Neural cell (in vitro differentiated cells): ENCODE data around the gene SPATA31D4.

Experiments used
- CTCF ChIP-seq: fragments of 450-650 bp; IDR thresholded peaks from 2 replicates; pipeline ENCODE4 v1.5.1; 2014; ENCODE audit warnings: antibody characterized with exemption, mild to moderate bottlenecking, moderate library complexity; ENCODE audit not compliant: poor library complexity, severe bottlenecking
- EP300 ChIP-seq: fragments of 450-650 bp; conservative IDR thresholded peaks from 2 replicates; pipeline ENCODE4 v1.6.1; 2014; ENCODE audit warnings: antibody characterized with exemption, mild to moderate bottlenecking, moderate library complexity; ENCODE audit not compliant: poor library complexity, severe bottlenecking
- EZH2 ChIP-seq: fragments of 200-600, 300-800 bp; shearing (Covaris generic), sonication (generic); IDR thresholded peaks from 2 replicates; pipeline ENCODE4 v1.6.1; 2014; ENCODE audit warnings: antibody characterized with exemption, low read length, borderline replicate concordance, mild to moderate bottlenecking; ENCODE audit not compliant: insufficient read depth, poor library complexity, severe bottlenecking
- MXI1 ChIP-seq: fragments of 450-650 bp; conservative IDR thresholded peaks from 2 replicates; pipeline ENCODE4 v1.6.1; 2014; ENCODE audit warnings: antibody characterized with exemption, mild to moderate bottlenecking; ENCODE audit not compliant: poor library complexity, severe bottlenecking
- TAF1 ChIP-seq: IDR thresholded peaks from 2 replicates; pipeline ENCODE4 v1.6.1; 2012; ENCODE audit warnings: low read depth
- TF ChIP-seq, protein P1 (sequence below): IDR thresholded peaks from 2 replicates; pipeline ENCODE4 v1.6.1; 2012; ENCODE audit warnings: borderline replicate concordance

DNA sequence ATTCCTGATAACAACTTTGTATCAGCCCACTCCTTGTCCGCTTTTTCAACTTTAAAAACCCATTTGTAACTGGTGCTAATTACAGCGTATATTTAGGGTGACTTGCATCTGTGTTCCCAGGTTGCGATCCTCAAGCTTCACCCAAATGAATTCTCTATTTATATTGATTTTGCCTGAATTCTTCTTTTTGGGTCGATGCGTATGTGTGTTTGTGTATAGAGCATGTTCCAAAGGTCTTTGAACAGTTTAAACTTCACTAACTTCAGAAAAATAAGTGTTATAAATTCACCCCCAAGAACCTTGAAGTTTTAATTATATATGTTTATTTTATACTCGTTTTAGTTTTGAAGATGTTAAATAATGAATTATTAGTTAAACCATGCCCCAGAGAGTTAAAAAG lies 16.1 kb upstream of the SPATA31D4 start:
- TF ChIP-seq CTCF (no peak), EP300 (no peak), EZH2 (no peak), MXI1 (no peak), TAF1 (no peak)
- TF ChIP-seq, protein P1, sequence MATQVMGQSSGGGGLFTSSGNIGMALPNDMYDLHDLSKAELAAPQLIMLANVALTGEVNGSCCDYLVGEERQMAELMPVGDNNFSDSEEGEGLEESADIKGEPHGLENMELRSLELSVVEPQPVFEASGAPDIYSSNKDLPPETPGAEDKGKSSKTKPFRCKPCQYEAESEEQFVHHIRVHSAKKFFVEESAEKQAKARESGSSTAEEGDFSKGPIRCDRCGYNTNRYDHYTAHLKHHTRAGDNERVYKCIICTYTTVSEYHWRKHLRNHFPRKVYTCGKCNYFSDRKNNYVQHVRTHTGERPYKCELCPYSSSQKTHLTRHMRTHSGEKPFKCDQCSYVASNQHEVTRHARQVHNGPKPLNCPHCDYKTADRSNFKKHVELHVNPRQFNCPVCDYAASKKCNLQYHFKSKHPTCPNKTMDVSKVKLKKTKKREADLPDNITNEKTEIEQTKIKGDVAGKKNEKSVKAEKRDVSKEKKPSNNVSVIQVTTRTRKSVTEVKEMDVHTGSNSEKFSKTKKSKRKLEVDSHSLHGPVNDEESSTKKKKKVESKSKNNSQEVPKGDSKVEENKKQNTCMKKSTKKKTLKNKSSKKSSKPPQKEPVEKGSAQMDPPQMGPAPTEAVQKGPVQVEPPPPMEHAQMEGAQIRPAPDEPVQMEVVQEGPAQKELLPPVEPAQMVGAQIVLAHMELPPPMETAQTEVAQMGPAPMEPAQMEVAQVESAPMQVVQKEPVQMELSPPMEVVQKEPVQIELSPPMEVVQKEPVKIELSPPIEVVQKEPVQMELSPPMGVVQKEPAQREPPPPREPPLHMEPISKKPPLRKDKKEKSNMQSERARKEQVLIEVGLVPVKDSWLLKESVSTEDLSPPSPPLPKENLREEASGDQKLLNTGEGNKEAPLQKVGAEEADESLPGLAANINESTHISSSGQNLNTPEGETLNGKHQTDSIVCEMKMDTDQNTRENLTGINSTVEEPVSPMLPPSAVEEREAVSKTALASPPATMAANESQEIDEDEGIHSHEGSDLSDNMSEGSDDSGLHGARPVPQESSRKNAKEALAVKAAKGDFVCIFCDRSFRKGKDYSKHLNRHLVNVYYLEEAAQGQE: no peak
